ENCODE results near the gene MAN1A2. TPM values are rescaled to one million over a fixed set of nuclear protein-coding genes. Genes with fewer than 3 reads are reported as not detected.

MAN1A2 gene
- polyA plus RNA-seq, 1 experiment, result 11.9 TPM

GRCh38 chr1:117368116-117369108 lies 1.2 kb downstream of the MAN1A2 start:
- Histone ChIP-seq H3K27me3 (ENCODE audit: control insufficient read depth, insufficient read depth, low read length) (no peaks in the 10 kb centered on the region), H3K36me3 (ENCODE audit: control insufficient read depth, insufficient read depth, low read length) (no peaks in the 10 kb centered on the region), H3K4me3 (ENCODE audit: low read depth, low read length) (peak overlapping the region; percentile 78)
- no peak for TF ChIP-seq CTCF (IDR thresholded peaks at IDR 0.05; ENCODE audit: insufficient read depth, low read depth, low read length)
- DNase-seq (ENCODE audit: low read depth), result no peak
- CTCF ChIA-PET, result no interaction called here
- POLR2A ChIA-PET, result no interaction called here

- CTCF ChIA-PET, result no interaction called here
- no peak for DNase-seq (ENCODE audit: low read depth)
- no peak for TF ChIP-seq CTCF (IDR thresholded peaks at IDR 0.05; ENCODE audit: insufficient read depth, low read depth, low read length)
- POLR2A ChIA-PET, result no interaction called here
- Histone ChIP-seq H3K36me3 (ENCODE audit: control insufficient read depth, insufficient read depth, low read length) (no peaks in the 10 kb centered on the region), H3K27me3 (ENCODE audit: control insufficient read depth, insufficient read depth, low read length) (no peaks in the 10 kb centered on the region), H3K4me3 (ENCODE audit: low read depth, low read length) (peak overlapping the region; percentile 21)
These were observed 2.8 kb downstream of the MAN1A2 start for GRCh38 chr1:117370071-117370470.

- Histone ChIP-seq H3K36me3 (ENCODE audit: control insufficient read depth, insufficient read depth, low read length) (no peaks in the 10 kb centered on the region), H3K4me3 (ENCODE audit: low read depth, low read length) (no peak overlapping the region), H3K27me3 (ENCODE audit: control insufficient read depth, insufficient read depth, low read length) (no peaks in the 10 kb centered on the region)
- no peak for TF ChIP-seq CTCF (IDR thresholded peaks at IDR 0.05; ENCODE audit: insufficient read depth, low read depth, low read length)
- POLR2A ChIA-PET, result no interaction called here
- CTCF ChIA-PET, result no interaction called here
- no peak for DNase-seq (ENCODE audit: low read depth)
These were observed 3.3 kb downstream of the MAN1A2 start for GRCh38 chr1:117370509-117370908.

- CTCF ChIA-PET, result no interaction called here
- Histone ChIP-seq H3K36me3 (ENCODE audit: control insufficient read depth, insufficient read depth, low read length) (no peaks in the 10 kb centered on the region), H3K4me3 (ENCODE audit: low read depth, low read length) (no peak overlapping the region), H3K27me3 (ENCODE audit: control insufficient read depth, insufficient read depth, low read length) (no peaks in the 10 kb centered on the region)
- POLR2A ChIA-PET, result no interaction called here
- TF ChIP-seq CTCF (IDR thresholded peaks at IDR 0.05; ENCODE audit: insufficient read depth, low read depth, low read length), result no peak
- DNase-seq (ENCODE audit: low read depth), result no peak
These were observed 4.3 kb downstream of the MAN1A2 start for GRCh38 chr1:117371441-117372151.

- POLR2A ChIA-PET, result no interaction called here
- no peak overlapping the region for H3K4me3 ChIP-seq (ENCODE audit: low read depth, low read length)
- H3K27me3 ChIP-seq (ENCODE audit: control insufficient read depth, insufficient read depth, low read length), result no peaks in the 10 kb centered on the region
- TF ChIP-seq CTCF (IDR thresholded peaks at IDR 0.05; ENCODE audit: insufficient read depth, low read depth, low read length), result no peak
- no peaks in the 10 kb centered on the region for H3K36me3 ChIP-seq (ENCODE audit: control insufficient read depth, insufficient read depth, low read length)
- DNase-seq (ENCODE audit: low read depth), result no peak
- CTCF ChIA-PET, result interaction anchor here (0.6 kb wide), 2 partner anchors 531 to 1817 kb away, joined by 3 to 4 read pairs; no protein-coding TSS in a partner anchor
These were observed 5.7 kb downstream of the MAN1A2 start for GRCh38 chr1:117372863-117373412.

All from BJ (cell line).